AG09319 (cell line): ENCODE data around the gene VPS33A.
"Not testable (repeated sequence)": the region's sequence is repeated elsewhere in the genome, so short reads cannot be mapped to it uniquely, and the experiment has no call there.

Source experiments
- DNase-seq: peaks from one replicate; pipeline ENCODE4 v3.0.0-alpha.2; 2010; ENCODE audit warnings: low read depth; ENCODE audit errors: extremely low read depth
- TF ChIP-seq, protein P1 (sequence below): IDR thresholded peaks from 2 replicates; pipeline ENCODE4 v1.5.1; 2011; ENCODE audit warnings: low read depth, mild to moderate bottlenecking, inconsistent platforms, low read length, moderate library complexity

VPS33A gene

DNA sequence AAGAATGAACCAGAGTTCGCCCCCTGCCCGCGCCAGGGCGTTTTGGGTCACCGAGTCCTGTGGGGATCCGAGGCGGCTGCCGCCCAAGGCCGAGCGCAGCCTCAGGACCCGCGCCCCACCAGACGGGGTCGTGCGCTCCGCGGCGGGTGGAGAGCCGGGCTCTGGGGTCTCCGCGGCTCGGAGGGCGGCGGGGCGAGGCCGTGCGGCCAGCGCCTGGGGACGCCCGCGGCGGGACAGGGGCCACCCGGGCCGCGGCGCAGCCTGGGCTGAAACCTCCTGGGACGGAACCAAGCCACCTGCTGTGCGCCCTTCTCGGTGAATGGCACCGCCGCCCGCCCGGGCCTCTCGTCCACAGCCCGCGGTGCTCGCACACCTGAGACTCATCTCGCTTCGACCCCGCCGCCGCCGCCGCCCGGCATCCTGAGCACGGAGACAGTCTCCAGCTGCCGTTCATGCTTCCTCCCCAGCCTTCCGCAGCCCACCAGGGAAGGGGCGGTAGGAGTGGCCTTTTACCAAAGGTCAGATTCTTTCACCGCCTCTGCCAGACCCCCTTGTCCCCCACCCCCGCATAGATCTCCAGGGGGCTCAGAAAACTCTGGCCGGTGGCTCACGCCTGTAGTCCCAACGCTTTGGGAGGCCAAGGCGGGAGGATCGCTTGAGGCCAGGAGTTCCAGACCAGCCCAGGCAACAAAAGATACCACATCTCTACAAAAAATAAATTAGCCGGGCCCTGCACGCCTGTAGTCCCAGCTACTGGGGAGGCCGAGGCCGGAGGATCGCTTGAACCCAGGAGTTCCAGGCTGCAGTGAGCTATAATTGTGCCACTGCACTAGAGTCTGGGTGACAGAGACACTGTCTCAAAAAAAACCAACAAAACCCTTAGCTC is 61.9 kb downstream of the VPS33A start:
- TF ChIP-seq, protein P1, sequence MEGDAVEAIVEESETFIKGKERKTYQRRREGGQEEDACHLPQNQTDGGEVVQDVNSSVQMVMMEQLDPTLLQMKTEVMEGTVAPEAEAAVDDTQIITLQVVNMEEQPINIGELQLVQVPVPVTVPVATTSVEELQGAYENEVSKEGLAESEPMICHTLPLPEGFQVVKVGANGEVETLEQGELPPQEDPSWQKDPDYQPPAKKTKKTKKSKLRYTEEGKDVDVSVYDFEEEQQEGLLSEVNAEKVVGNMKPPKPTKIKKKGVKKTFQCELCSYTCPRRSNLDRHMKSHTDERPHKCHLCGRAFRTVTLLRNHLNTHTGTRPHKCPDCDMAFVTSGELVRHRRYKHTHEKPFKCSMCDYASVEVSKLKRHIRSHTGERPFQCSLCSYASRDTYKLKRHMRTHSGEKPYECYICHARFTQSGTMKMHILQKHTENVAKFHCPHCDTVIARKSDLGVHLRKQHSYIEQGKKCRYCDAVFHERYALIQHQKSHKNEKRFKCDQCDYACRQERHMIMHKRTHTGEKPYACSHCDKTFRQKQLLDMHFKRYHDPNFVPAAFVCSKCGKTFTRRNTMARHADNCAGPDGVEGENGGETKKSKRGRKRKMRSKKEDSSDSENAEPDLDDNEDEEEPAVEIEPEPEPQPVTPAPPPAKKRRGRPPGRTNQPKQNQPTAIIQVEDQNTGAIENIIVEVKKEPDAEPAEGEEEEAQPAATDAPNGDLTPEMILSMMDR: no peak
- DNase-seq: no peak

DNA sequence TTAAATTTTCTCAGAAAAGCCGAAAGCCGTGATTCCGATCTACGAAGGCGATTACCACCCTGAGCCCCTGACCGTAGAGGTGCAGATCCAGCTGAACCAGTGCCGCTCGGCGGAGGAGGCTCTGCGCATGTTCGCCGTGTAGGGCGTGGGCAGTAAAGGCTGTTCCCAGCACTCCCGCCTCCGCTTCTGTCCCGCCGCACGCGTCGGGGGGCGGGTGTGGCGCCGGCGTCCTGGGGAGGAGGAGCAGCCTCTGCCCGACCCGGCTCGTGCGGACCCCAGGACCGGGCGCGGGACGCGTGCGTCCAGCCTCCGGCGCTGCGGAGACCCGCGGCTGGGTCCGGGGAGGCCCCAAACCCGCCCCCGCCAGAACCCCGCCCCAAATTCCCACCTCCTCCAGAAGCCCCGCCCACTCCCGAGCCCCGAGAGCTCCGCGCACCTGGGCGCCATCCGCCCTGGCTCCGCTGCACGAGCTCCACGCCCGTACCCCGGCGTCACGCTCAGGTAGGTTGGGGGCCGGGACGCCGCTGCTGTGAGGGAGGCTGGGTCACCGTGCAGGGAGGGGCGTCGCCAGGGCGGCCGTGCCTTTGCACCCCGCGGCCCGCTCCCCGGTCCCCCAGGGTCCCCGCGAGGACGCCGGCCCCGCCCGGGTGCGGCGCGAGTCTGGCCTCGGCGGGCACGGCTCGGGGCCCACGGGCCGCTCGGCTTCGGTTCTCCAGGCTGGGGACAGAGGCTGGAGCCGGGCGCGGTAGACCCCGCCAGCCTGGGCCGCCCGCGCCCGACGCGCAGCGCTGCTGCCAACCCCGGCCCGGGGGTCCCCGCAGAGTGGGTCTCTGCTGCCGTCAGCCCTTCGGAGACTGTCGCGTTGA is 62.8 kb downstream of the VPS33A start, which contains the start of gene B3GNT4:
Gene B3GNT4 (plus strand): TSS at position 409 of the 866 bp plus-strand sequence. CDS start 910 bp downstream, outside the sequence.
- TF ChIP-seq, protein P1: no peak
- no peak for DNase-seq

DNA sequence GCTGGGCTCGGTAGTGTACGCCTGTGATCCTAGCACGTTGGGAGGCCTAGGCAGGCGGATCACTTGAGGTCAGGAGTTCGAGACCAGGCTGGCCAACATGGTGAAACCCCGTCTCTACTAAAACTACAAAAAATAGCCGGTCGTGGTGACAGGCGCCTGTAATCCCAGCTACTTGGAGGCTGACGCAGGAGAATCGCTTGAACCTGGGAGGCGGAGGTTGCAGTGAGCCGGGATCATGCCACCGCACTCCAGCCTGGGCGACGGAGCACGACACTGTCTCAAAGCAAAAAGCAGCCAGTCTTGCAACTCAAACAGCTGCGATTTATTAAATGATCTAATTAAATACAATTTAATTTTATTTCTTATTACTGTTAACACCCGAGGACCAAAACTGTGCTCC is 63.5 kb downstream of the VPS33A start:
- DNase-seq: not testable (repeated sequence)

DNA sequence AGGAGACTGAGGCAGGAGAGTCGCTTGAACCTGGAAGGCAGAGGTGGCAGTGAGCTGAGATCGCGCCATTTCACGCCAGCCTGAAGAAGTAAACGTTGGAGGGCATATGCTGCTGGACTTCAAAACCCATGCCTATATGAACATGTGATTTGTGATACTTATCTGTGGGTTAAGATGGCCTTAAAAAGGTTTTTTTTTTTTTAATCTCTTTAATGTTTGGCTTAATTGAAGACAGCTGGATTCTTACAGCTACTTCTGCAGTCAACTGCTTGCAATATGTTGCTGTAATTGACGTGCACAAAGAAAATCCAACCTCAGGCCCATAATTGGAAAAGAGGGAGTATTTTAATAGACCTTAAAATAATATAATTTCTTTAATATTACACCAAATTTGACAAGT is 64.3 kb downstream of the VPS33A start:
- TF ChIP-seq, protein P1: no peak
- DNase-seq: no peak

DNA sequence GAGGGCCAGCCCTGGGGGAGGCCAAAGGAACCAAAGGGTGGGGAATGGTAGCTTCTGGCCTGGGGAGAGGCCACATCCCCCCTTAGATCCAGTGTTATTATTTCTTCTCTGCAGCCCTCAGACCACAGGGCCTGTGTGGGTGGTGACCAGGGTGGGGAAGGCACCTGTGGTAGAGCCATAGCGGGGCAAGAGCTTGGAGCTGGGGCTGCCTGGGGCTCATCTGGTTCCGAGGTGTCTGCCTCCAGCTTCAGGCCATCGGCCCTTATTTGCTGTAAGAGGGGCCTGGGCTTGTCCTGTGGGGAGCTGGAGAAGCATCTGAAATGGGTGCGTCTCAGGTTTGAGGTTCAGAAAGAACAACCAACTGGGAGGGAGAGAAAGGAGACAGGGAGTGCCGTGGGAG is 64.9 kb downstream of the VPS33A start:
- DNase-seq: no peak
- TF ChIP-seq, protein P1: no peak

DNA sequence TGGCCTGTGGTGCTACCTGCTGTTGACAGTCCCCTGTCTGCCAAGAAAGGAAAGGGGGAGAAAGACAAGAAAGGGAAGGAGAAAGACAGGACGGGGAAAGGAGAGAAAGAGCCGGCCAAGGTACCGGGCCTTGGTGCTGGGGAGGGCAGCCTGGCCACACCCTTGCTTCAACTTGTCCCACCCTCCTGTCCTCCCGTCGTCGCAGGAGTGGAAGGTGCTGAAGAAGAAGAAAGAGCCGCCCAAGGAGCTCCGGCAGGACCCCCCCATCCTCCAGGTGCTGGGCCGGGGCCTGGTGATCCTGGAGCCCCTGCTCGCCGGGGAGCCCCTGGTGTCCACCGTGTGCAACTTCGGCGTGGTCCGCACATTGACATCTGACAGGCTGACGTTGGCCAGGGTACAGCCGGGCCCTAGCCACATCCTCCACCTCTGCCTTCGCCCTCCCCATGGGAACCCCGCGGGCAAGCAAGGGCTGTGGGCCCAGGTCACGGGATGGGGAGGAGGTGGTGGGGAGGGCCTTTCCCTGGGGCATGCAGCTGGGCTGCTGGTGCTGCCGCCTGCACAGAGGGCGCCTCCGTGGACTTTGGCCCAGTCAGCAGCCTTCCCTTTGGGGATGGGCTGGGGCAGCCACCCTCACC is 65.6 kb downstream of the VPS33A start:
- TF ChIP-seq, protein P1: no peak
- no peak for DNase-seq

DNA sequence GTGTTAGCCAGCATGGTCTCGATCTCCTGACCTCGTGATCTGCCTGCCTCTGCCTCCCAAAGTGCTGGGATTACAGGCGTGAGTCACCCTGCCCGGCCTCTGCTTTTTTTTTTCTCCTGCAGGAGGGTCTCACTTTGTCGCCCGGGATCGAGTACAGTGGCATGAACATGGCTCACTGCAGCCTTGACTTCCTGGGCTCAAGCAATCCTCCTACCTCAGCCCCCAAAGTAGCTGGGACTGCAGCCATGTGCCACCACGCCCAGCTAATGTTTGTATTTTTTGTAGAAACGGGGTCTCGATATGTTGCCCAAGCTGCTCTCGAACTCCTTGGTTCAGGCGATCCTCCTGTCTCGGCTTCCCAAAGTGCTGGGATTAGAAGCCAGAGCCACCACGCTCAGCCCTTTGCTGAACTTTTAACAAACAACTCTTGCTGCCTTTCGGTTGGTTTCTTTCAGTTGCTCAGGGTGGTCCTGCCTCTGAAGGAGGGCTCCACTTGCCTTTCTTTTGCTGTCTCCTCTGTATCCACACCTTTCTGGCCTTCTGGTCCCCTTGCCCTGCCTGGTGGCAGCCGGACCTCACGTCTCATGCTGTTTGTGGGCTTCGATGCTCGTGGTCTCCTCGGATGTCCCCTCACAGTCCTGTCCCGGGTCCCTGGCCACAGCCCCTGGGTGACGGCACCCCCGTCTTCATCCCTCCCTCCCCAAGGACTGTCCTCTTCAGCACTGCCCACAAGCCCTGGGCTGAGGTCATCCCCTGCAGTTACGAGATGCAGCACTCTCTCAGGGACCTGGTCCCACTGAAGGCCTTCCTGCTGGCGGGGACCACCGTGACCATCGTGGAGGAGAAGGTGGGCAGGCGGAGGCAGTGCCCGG is 66.6 kb downstream of the VPS33A start:
- TF ChIP-seq, protein P1: no peak

More for the DNA sequence above, 66.6 kb downstream of the VPS33A start:
- no peak for DNase-seq
